HepG2 (cell line): ENCODE results near the gene GYPB. TPM values are rescaled to one million over a fixed set of nuclear protein-coding genes. Genes with fewer than 3 reads are reported as not detected.
"Not testable (repeated sequence)": the region's sequence is repeated elsewhere in the genome, so short reads cannot be mapped to it uniquely, and the experiment has no call there.

ENCODE experiments used
- ATAC-seq: fragments of 200-7000 bp; cut with Tn5 transposase; 3 replicates; pipeline ENCODE4 v1.9.1; 2020; ENCODE audit warnings: mild to moderate bottlenecking, moderate library complexity
- BruUV-seq: library from RNA; stranded (reverse); fragments of 400-500 nt; replicated peaks from 2 replicates; lab custom pipeline; 2021; lab: Mats Ljungman, UMichigan
- CTCF ChIA-PET: fragments of 300-600 bp; formaldehyde crosslinking; extraction: SDS; loops from one replicate; lab custom pipeline; 2021; ENCODE audit warnings: low total read pairs, inconsistent platforms, low intra/inter-chr PET ratio; lab: Yijun Ruan, JAX
- POLR2A ChIA-PET: fragments of 350-600 bp; sonication (Branson Sonifier 250); formaldehyde crosslinking; loops from one replicate; lab custom pipeline; 2020; ENCODE audit warnings: antibody characterized with exemption, inconsistent platforms; lab: Yijun Ruan, JAX
- DNase-seq: peaks from one replicate; pipeline ENCODE4 v3.0.0-alpha.2; 2015; ENCODE audit warnings: low spot score
- FAIRE-seq: peaks from 3 replicates; lab custom pipeline; 2011; peaks lifted over from hg19 to GRCh38; lab: Jason Lieb, UNC
- H2AFZ ChIP-seq: one replicate; pipeline ENCODE4 v1.6.1; 2011; ENCODE audit warnings: low read length, inconsistent platforms
- H3K27ac ChIP-seq: fragments of 300-600 bp; 3 replicates; pipeline ENCODE4 v1.8.0; 2011; ENCODE audit warnings: mixed run types, mild to moderate bottlenecking, mixed read lengths, low read length, inconsistent platforms; ENCODE audit not compliant: insufficient read depth; ENCODE audit errors: extremely low read length
- H3K27me3 ChIP-seq, 2 experiments: fragments of 200-600 bp in 1 of 2; 2 replicates in 1 of 2; 3 replicates in 1 of 2; pipeline versions ENCODE4 v1.6.0 to v1.8.0; 2011; ENCODE audit warnings: low read length in 2 of 2, mild to moderate bottlenecking in 2 of 2, moderate library complexity in 2 of 2, inconsistent platforms in 1 of 2; ENCODE audit not compliant: insufficient read depth in 2 of 2, control insufficient read depth in 1 of 2
- H3K36me3 ChIP-seq, 2 experiments: fragments of 200-600 bp in 1 of 2; replicated peaks in 1 of 2; 2 replicates in 1 of 2; 3 replicates in 1 of 2; pipeline versions ENCODE4 v1.5.1 to v1.8.0; 2011; ENCODE audit warnings: low read length in 2 of 2, inconsistent platforms in 1 of 2; ENCODE audit not compliant: insufficient read depth in 2 of 2, control insufficient read depth in 1 of 2
- H3K4me1 ChIP-seq: 2 replicates; pipeline ENCODE4 v1.5.1; 2012; ENCODE audit warnings: low read length, inconsistent platforms; ENCODE audit not compliant: insufficient read depth
- H3K4me2 ChIP-seq: 2 replicates; pipeline ENCODE4 v1.6.0; 2011; ENCODE audit warnings: low read depth, low read length, inconsistent platforms
- H3K4me3 ChIP-seq, 3 experiments: fragments of 200-600 bp in 1 of 3; sonication (generic), shearing (Covaris generic) in 1 of 3; replicated peaks in 1 of 3; 2 replicates each; pipeline ENCODE4 v1.5.1; 2011 to 2016; ENCODE audit warnings: low read length in 3 of 3, inconsistent platforms in 2 of 3, low read depth in 2 of 3, mild to moderate bottlenecking in 2 of 3, control low read depth in 1 of 3, mixed read lengths in 1 of 3; ENCODE audit not compliant: insufficient read depth in 1 of 3
- H3K79me2 ChIP-seq: one replicate; pipeline ENCODE4 v1.6.1; 2011; ENCODE audit warnings: low read length, inconsistent platforms; ENCODE audit not compliant: insufficient read depth
- H3K9ac ChIP-seq: 2 replicates; pipeline ENCODE4 v1.6.0; 2011; ENCODE audit warnings: mild to moderate bottlenecking, low read depth, low read length, inconsistent platforms; ENCODE audit not compliant: insufficient read depth
- H3K9me3 ChIP-seq: 2 replicates; pipeline ENCODE4 v1.5.1; 2012; ENCODE audit warnings: mild to moderate bottlenecking, low read length
- H4K20me1 ChIP-seq: 2 replicates; pipeline ENCODE4 v1.6.0; 2011; ENCODE audit warnings: inconsistent platforms, mild to moderate bottlenecking, low read length, moderate library complexity; ENCODE audit not compliant: insufficient read depth
- DNMT3B ChIP-seq: conservative IDR thresholded peaks from 2 replicates; pipeline ENCODE4 v1.6.1; 2016; ENCODE audit warnings: missing biosample characterization, control low read depth
- WGBS: methylation state at CpG from one replicate; pipeline ENCODE4 v1.1.6; 2017; ENCODE audit warnings: low lambda C conversion rate; 5-methylcytosine and 5-hydroxymethylcytosine counted together
- in situ Hi-C: cut with HindIII; loops from 2 replicates; pipeline ENCODE4 v1.10.0; 2017; ENCODE audit warnings: low pct_unique_long_range_greater_than_20kb; ENCODE audit not compliant: extremely low pct_ligation_motif_present
- intact Hi-C: fragments of 100-400 bp; cut with micrococcal nuclease; formaldehyde crosslinking; loops from one replicate; pipeline ENCODE4 v1.10.0; 2022; ENCODE audit not compliant: unreplicated experiment
- polyA plus RNA-seq, 8 experiments: library from polyadenylated mRNA; depleted of rRNA in 3 of 8; stranded (reverse) in 7 of 8; unstranded in 1 of 8; fragments of >200 nt; fragmentation: Illumina TruSeq in 4 of 8; extraction: Trizol in 4 of 8; gene quantifications; 2 replicates each; pipeline versions ENCODE4 v1.2.1 to v1.2.3, GENCODE V29; 2011 to 2016; ENCODE audit warnings: low read depth in 4 of 8, missing spikeins in 1 of 8, mixed read lengths in 1 of 8; ENCODE audit not compliant: insufficient read depth in 1 of 8
- total RNA-seq, 5 experiments: library from RNA; depleted of rRNA; stranded (reverse); fragments of >200 nt; fragmentation: Illumina TruSeq; extraction: Trizol; gene quantifications; 2 replicates each; pipeline ENCODE4 v1.2.3, GENCODE V29; 2016; ENCODE audit warnings: low read depth in 1 of 5
- TF ChIP-seq, protein P1 (sequence below): sonication (generic); formaldehyde crosslinking; IDR thresholded peaks from 2 replicates; pipeline ENCODE4 v1.4.0; 2020; ENCODE audit warnings: missing genetic modification reagents

GYPB gene
- total and polyA plus RNA-seq, 2 of the 13 experiments (the other 11 are each of a cell fraction or from before 2014, with no cell fraction given): not detected

DNA sequence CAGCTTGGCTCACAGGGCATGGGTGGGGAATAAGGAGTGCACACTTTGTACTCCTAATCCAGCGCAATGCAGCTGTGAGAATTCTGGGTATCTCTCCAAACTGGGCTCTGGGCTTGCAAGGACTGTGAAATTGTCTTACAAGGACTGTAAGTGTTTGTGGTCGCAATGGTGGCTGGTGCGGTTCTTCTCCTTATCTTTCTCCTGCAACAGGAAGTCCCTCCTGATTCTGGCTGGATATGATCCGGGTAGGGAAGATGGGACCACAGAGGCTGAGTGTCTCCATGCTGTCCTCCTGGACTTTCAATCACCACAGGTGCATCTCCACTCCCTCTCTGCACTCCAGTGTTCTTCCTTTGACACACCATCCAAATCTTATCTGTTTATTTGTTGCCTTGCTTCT is 58.1 kb downstream of the GYPB start:
- ChIA-PET POLR2A (no interaction called here), CTCF (no interaction called here)
- H3K4me1 ChIP-seq: no peaks in the 10 kb centered on the region
- no peaks in the 10 kb centered on the region for H4K20me1 ChIP-seq
- intact Hi-C loops (no loop called here), in situ Hi-C loops (no loop called here)
- 6% methylated on average over 2 of the region's 4 CpGs for whole genome bisulfite sequencing
- no peak overlapping the region for H2AFZ ChIP-seq
- H3K79me2 ChIP-seq: no peaks in the 10 kb centered on the region
- DNase-seq (no peak), FAIRE-seq (no peak), ATAC-seq (no peak)
- no TSS peak for BruUV-seq
- no peaks in the 10 kb centered on the region for H3K27me3 ChIP-seq
- no peak overlapping the region for H3K9ac ChIP-seq
- H3K9me3 ChIP-seq: no peaks in the 10 kb centered on the region
- no peak for TF ChIP-seq DNMT3B (CRISPR knock-in tag)
- TF ChIP-seq, protein P1, sequence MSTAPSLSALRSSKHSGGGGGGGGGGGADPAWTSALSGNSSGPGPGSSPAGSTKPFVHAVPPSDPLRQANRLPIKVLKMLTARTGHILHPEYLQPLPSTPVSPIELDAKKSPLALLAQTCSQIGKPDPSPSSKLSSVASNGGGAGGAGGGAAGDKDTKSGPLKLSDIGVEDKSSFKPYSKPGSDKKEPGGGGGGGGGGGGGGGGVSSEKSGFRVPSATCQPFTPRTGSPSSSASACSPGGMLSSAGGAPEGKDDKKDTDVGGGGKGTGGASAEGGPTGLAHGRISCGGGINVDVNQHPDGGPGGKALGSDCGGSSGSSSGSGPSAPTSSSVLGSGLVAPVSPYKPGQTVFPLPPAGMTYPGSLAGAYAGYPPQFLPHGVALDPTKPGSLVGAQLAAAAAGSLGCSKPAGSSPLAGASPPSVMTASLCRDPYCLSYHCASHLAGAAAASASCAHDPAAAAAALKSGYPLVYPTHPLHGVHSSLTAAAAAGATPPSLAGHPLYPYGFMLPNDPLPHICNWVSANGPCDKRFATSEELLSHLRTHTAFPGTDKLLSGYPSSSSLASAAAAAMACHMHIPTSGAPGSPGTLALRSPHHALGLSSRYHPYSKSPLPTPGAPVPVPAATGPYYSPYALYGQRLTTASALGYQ (CRISPR knock-in tag): no peak
- no peaks in the 10 kb centered on the region for H3K36me3 ChIP-seq
- no peak overlapping the region for H3K4me2 ChIP-seq
- no peak overlapping the region for H3K4me3 ChIP-seq
- H3K27ac ChIP-seq: no peak overlapping the region

DNA sequence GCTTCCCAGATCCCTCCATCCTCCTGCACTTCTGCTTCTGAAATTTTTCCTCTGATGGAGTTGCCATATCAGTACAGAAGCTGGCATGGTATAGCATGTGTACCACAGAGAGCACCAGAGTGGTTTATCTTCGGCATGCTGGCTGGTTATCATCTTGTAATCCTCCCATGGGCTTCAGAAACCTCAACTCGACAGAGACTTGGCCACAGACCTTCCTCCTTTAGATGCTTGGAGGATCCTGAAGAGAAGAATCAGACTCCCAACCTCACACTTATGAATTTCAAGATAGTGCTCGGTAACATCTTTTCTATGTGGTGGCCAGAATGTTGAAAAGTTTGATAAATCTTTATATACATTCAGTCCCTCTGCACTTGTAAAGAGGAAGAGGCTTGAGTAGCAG is 63.9 kb downstream of the GYPB start:
- WGBS: 10% methylated on average over 3 of the region's 3 CpGs
- POLR2A ChIA-PET, H3K27ac ChIP-seq, H3K36me3 ChIP-seq, CTCF ChIA-PET, H3K79me2 ChIP-seq, H3K4me2 ChIP-seq, BruUV-seq, ATAC-seq, H2AFZ ChIP-seq, DNase-seq, H4K20me1 ChIP-seq, H3K4me3 ChIP-seq, H3K4me1 ChIP-seq, FAIRE-seq, in situ Hi-C loops, H3K27me3 ChIP-seq, H3K9ac ChIP-seq, intact Hi-C loops: not testable (repeated sequence)
- H3K9me3 ChIP-seq: peaks cover 11% of the 10 kb centered on the region

DNA sequence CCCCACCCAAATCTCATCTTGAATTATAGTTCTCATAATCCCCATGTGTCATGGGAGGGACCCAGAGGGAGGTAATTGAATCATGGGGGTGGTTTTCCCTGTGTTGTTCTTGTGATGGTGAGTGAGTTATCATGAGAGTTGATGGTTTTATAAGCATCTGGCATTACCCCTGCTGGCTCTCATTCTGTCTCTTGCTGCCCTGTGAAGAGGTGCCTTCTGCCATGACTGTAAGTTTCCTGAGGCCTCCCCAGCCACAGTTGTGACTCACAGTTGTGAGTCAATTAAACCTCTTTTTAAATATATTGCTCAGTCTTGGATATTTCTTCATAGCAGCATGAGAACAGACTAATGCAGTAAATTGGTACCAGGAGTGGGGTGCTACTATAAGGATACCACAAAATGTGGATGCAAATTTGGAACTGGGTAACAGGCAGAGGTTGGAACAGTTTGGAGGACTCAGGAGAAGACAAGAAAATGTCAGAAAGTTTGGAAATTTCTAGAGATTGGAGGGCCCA is 67.7 kb downstream of the GYPB start:
- DNase-seq, H3K4me3 ChIP-seq, BruUV-seq, H3K4me1 ChIP-seq, H3K79me2 ChIP-seq, H3K27ac ChIP-seq, H2AFZ ChIP-seq, FAIRE-seq, H3K36me3 ChIP-seq, in situ Hi-C loops, H3K4me2 ChIP-seq, H4K20me1 ChIP-seq, CTCF ChIA-PET, H3K9ac ChIP-seq, ATAC-seq, H3K27me3 ChIP-seq, intact Hi-C loops, POLR2A ChIA-PET: not testable (repeated sequence)
- H3K9me3 ChIP-seq: peaks cover 11% of the 10 kb centered on the region

DNA sequence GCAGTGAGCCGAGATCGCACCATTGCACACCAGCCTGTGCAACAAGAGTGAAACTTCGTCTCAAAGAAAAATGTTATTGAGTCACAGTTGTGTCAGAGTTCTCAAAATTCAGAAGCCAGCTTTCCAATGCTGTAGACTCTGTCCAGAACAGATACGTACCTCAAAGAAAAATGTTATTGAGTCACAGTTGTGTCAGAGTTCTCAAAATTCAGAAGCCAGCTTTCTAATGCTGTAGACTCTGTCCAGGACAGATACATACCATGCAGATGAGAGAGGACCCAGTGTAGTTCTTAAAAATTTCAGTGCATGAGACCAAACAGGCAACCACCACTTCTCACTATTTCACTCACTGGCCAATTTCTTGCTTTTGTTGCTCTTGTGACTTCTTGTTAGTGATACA is 68.2 kb downstream of the GYPB start:
- H3K9ac ChIP-seq, POLR2A ChIA-PET, intact Hi-C loops, H3K4me3 ChIP-seq, H4K20me1 ChIP-seq, BruUV-seq, DNase-seq, H3K4me1 ChIP-seq, H3K79me2 ChIP-seq, H2AFZ ChIP-seq, H3K36me3 ChIP-seq, H3K4me2 ChIP-seq, H3K27ac ChIP-seq, H3K27me3 ChIP-seq, CTCF ChIA-PET, FAIRE-seq, in situ Hi-C loops, ATAC-seq: not testable (repeated sequence)
- peaks cover 11% of the 10 kb centered on the region for H3K9me3 ChIP-seq
- 5% methylated on average over 2 of the region's 4 CpGs for WGBS
